ENCODE measurements around the gene GMDS. TPM values are rescaled to one million over a fixed set of nuclear protein-coding genes. Genes with fewer than 3 reads are reported as not detected.
A peak's percentile ranks its signal among the peaks of the same experiment; 100 is the strongest.

Gene GMDS
- total RNA-seq, 6 experiments from 2014 or later, result 13.2 to 18.0 (median 14.7) TPM

GRCh38 chr6:2037237-2037926 lies 208.0 kb downstream of the GMDS start:
- Mint-ChIP-seq H3K36me3 (ENCODE audit: low read depth) (no peaks in the 10 kb centered on the region), H3K4me3 (no peak overlapping the region), H3K27ac (no peak overlapping the region), H3K4me1 (ENCODE audit: low read depth) (no peaks in the 10 kb centered on the region), H3K9me3 (no peaks in the 10 kb centered on the region), H3K27me3 (ENCODE audit: insufficient read depth) (no peaks in the 10 kb centered on the region; the same call in 1 of the 2 replicates)
- TF ChIP-seq, protein P1, sequence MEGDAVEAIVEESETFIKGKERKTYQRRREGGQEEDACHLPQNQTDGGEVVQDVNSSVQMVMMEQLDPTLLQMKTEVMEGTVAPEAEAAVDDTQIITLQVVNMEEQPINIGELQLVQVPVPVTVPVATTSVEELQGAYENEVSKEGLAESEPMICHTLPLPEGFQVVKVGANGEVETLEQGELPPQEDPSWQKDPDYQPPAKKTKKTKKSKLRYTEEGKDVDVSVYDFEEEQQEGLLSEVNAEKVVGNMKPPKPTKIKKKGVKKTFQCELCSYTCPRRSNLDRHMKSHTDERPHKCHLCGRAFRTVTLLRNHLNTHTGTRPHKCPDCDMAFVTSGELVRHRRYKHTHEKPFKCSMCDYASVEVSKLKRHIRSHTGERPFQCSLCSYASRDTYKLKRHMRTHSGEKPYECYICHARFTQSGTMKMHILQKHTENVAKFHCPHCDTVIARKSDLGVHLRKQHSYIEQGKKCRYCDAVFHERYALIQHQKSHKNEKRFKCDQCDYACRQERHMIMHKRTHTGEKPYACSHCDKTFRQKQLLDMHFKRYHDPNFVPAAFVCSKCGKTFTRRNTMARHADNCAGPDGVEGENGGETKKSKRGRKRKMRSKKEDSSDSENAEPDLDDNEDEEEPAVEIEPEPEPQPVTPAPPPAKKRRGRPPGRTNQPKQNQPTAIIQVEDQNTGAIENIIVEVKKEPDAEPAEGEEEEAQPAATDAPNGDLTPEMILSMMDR (IDR thresholded peaks at IDR 0.05), result peak; percentile 32; the same call in 1 of the 2 replicates
- DNase-seq, result peak; percentile 4

- no peaks in the 10 kb centered on the region; the same call in 1 of the 2 replicates for H3K27me3 Mint-ChIP-seq (ENCODE audit: insufficient read depth)
- no peaks in the 10 kb centered on the region for H3K9me3 Mint-ChIP-seq
- no peak overlapping the region for H3K27ac Mint-ChIP-seq
Measured at GRCh38 chr6:2036710-2037023, 208.7 kb downstream of the GMDS start.

DNA sequence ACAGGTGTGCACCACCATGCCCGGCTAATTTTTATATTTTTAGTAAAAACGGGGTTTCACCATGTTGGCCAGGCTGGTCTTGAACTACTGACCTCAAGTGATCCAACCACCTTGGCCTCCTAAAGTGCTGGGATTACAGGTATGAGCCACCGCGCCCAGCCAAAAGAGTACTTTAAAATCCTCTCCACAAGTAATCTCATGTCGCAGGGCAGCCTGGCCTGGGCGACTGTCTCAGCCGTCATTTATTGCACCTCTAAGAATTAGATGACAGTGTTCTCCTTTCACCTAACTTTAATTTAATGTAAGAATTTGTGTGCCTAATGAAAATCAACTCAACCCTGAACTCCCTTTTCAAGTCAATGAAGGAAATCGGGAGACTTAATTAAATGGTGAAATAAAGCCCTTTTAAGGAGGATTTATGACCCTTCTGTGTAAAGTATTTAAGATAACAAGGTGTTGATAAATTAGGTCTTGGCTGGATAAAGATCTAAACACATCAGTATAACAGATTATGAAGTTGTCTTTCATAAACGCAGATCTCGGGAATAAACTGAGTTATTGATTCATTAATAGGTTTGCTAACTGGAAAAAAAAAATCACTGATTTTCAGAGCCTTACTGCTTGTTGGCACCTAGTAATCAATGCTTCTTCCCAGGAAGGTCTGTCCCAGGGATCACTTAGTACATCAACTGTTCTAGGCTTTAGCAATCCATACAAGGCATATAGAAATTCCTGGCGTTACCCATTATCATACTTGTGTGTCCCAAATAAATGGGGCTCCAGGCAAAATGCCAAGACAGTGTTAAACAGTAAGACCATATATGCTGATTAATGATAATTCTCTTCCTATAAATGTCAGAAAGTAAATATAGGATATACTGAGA lies 209.3 kb downstream of the GMDS start:
- Mint-ChIP-seq H3K9me3 (no peaks in the 10 kb centered on the region), H3K27me3 (ENCODE audit: insufficient read depth) (no peaks in the 10 kb centered on the region; the same call in 1 of the 2 replicates), H3K27ac (no peak overlapping the region), H3K4me3 (no peak overlapping the region), H3K4me1 (ENCODE audit: low read depth) (no peaks in the 10 kb centered on the region), H3K36me3 (ENCODE audit: low read depth) (no peaks in the 10 kb centered on the region)
- TF ChIP-seq, protein P1 (IDR thresholded peaks at IDR 0.05), result no peak
- no peak for DNase-seq

More at GRCh38 chr6:2036710-2037023, 208.7 kb downstream of the GMDS start:
- TF ChIP-seq, protein P1 (IDR thresholded peaks at IDR 0.05), result no peak
- Mint-ChIP-seq H3K4me1 (ENCODE audit: low read depth) (no peaks in the 10 kb centered on the region), H3K4me3 (no peak overlapping the region), H3K36me3 (ENCODE audit: low read depth) (no peaks in the 10 kb centered on the region)
- DNase-seq, result no peak

DNA sequence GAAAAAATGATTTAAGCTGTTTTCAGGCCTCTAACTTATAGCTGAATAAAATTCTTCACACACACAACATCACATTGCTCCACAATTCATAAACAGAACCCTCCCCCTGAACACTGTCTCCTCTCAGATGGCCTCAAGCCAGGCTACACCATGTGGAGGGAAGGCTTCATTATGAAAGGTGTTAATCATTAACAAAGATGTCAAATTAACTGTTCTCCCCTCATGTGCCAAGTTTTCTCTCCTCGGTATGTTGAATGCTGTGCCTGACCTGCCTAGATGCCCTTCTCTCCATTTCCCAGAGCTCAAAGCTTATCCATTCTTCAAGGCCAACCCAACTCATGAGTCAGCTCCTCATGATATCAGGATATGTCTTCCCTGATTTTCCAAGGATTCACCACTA lies 210.4 kb downstream of the GMDS start:
- Mint-ChIP-seq H3K36me3 (ENCODE audit: low read depth) (no peaks in the 10 kb centered on the region), H3K4me3 (no peak overlapping the region), H3K4me1 (ENCODE audit: low read depth) (no peaks in the 10 kb centered on the region), H3K27me3 (ENCODE audit: insufficient read depth) (no peaks in the 10 kb centered on the region; the same call in 1 of the 2 replicates), H3K27ac (no peak overlapping the region), H3K9me3 (no peaks in the 10 kb centered on the region)
- no peak for DNase-seq
- TF ChIP-seq, protein P1 (IDR thresholded peaks at IDR 0.05), result no peak

DNA sequence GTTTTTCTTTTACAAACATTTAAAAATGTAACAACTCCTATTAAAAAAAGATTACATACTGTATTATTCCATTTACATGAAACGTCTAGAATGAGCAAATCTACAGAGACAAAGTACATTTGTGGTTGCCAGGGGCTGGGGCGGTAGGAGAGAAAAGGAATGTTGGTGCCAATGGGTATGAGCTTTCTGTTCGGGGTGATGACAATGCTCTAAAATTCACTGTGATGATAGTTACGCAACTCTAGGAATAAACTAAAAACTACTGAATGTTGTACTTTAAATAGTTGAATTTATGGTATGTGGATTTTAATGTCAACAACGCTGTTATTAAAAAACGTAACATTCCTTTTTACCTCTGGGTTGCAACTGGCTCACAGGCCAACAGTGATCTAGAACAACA lies 211.1 kb downstream of the GMDS start:
- H3K4me1 Mint-ChIP-seq (ENCODE audit: low read depth), result peaks cover 1% of the 10 kb centered on the region; the same call in 1 of the 2 replicates
- H3K9me3 Mint-ChIP-seq, result no peaks in the 10 kb centered on the region
- no peak overlapping the region for H3K27ac Mint-ChIP-seq
- TF ChIP-seq, protein P1 (IDR thresholded peaks at IDR 0.05), result no peak
- no peak overlapping the region for H3K4me3 Mint-ChIP-seq
- H3K36me3 Mint-ChIP-seq (ENCODE audit: low read depth), result no peaks in the 10 kb centered on the region
- H3K27me3 Mint-ChIP-seq (ENCODE audit: insufficient read depth), result no peaks in the 10 kb centered on the region; the same call in 1 of the 2 replicates
- no peak for DNase-seq
